ENCODE results near the gene NME4.

NME4 gene

GRCh38 chr16:401468-402348 lies 4.7 kb downstream of the NME4 start, which contains the start of gene DECR2:
TSS of gene DECR2 (plus strand) at chr16:401885. CDS start at chr16:401964, 79 bp downstream.
- peak; percentile 92 for DNase-seq (ENCODE audit: low read depth)
- peak within 1 kb of the TSS; percentile 83 for H3K4me3 ChIP-seq (replicated peaks; ENCODE audit: low read depth, low read length)
- TF ChIP-seq, protein P1, sequence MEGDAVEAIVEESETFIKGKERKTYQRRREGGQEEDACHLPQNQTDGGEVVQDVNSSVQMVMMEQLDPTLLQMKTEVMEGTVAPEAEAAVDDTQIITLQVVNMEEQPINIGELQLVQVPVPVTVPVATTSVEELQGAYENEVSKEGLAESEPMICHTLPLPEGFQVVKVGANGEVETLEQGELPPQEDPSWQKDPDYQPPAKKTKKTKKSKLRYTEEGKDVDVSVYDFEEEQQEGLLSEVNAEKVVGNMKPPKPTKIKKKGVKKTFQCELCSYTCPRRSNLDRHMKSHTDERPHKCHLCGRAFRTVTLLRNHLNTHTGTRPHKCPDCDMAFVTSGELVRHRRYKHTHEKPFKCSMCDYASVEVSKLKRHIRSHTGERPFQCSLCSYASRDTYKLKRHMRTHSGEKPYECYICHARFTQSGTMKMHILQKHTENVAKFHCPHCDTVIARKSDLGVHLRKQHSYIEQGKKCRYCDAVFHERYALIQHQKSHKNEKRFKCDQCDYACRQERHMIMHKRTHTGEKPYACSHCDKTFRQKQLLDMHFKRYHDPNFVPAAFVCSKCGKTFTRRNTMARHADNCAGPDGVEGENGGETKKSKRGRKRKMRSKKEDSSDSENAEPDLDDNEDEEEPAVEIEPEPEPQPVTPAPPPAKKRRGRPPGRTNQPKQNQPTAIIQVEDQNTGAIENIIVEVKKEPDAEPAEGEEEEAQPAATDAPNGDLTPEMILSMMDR (IDR thresholded peaks at IDR 0.05; ENCODE audit: low read length, missing control alignments): peak; percentile 16

DNA sequence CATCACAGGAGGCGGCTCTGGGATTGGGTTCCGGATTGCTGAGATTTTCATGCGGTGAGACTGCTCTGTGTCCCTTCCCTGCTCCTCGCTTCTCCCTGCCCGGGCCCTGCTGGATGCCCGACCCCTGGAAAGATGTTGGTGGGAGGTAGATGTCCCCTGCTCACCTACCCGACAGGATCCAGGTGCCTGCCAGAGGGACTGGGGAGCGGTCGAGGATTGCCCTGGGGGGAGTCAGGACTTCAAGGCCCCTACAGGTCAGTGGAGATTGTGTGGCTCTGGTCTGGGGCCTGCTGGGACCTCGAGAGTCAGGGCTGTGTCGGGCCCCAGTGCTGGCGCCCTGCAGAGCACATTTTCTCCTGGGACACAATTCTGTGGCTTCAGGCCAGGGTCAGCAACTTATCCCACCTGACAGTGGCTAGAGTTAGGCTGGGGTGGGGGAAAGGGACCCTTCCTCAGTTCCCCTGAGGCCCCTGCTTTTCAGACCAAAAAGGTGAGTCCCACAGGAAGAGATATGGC lies 8.0 kb downstream of the NME4 start:
- TF ChIP-seq, protein P1 (IDR thresholded peaks at IDR 0.05; ENCODE audit: low read length, missing control alignments): no peak
- H3K4me3 ChIP-seq (replicated peaks; ENCODE audit: low read depth, low read length): no peak overlapping the region
- DNase-seq (ENCODE audit: low read depth): no peak

- no peak for DNase-seq (ENCODE audit: low read depth)
- TF ChIP-seq, protein P1 (IDR thresholded peaks at IDR 0.05; ENCODE audit: low read length, missing control alignments): no peak
- no peak overlapping the region for H3K4me3 ChIP-seq (replicated peaks; ENCODE audit: low read depth, low read length)
Observed at GRCh38 chr16:405548-406506, 8.8 kb downstream of the NME4 start.

DNA sequence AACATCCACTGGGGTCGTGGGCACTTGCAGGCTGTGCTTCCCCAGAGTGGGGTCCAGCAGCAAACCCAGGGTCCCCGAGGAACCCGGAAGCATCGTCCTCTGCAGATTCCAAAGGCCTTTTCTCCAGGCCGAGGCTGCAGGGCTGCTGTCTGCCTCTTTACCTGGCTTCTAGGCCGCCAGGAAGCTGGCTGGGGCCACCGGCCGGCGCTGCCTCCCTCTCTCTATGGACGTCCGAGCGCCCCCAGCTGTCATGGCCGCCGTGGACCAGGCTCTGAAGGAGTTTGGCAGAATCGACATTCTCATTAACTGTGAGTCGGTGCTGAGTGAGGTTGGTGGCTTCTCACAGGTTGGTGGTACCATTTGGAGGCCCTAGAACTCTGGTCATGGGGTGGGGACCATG lies 10.3 kb downstream of the NME4 start:
- TF ChIP-seq, protein P1 (IDR thresholded peaks at IDR 0.05; ENCODE audit: low read length, missing control alignments): no peak
- no peak for DNase-seq (ENCODE audit: low read depth)
- no peak overlapping the region for H3K4me3 ChIP-seq (replicated peaks; ENCODE audit: low read depth, low read length)

GRCh38 chr16:410516-411178 lies 13.6 kb downstream of the NME4 start:
- H3K4me3 ChIP-seq (replicated peaks; ENCODE audit: low read depth, low read length): no peak overlapping the region
- DNase-seq (ENCODE audit: low read depth): no peak
- TF ChIP-seq, protein P1 (IDR thresholded peaks at IDR 0.05; ENCODE audit: low read length, missing control alignments): no peak

DNA sequence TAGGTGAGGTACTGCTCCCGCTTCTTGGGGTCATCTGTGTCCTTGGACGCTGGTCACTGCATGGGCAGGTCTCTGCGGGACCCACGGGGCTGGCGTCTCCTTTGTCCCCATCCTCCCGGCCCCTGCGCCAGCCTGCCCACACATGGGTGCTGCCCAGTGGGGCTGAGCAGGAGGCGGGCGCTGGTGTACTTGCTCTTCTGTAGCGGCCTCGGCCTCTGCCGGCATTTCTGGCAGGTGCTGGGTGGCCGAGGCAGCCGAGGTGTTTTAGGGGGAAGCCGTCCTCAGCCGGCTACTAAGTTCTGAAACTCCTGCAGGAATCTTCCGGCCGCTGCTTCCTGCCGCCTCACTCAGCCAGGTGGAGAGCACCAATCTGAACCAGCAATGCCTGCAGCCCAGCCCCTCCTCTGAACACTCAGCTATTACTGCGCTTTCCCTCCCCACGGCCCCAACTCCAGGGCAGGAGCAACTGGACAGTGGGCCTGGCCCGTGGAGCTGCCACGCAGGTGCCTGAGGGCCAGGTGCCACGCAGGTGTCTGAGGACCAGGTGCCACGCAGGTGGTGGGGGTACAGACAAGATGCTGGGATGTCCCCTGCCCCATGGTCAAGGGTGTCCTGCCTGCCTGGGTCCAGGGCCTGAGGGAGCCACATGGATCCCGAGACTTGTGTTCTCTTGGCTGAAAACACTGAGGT lies 14.7 kb downstream of the NME4 start:
- TF ChIP-seq, protein P1 (IDR thresholded peaks at IDR 0.05; ENCODE audit: low read length, missing control alignments): no peak
- DNase-seq (ENCODE audit: low read depth): no peak
- no peak overlapping the region for H3K4me3 ChIP-seq (replicated peaks; ENCODE audit: low read depth, low read length)
